HG03097 (cell line): ENCODE measurements around the gene ZNF511.

Experiments
- ATAC-seq: cut with Tn5 transposase; IDR thresholded peaks from one replicate; pipeline ENCODE4 v1.9.1; 2021; ENCODE audit not compliant: unreplicated experiment, low FRiP score

ZNF511 gene

GRCh38 chr10:133274751-133275683 is 33.7 kb upstream of the ZNF511 start:
- ATAC-seq = peak; percentile 41

GRCh38 chr10:133275684-133276092 is 33.0 kb upstream of the ZNF511 start:
- ATAC-seq = no peak

- ATAC-seq = no peak
Observed at GRCh38 chr10:133276100-133276434, 32.6 kb upstream of the ZNF511 start.

- peak; percentile 29 for ATAC-seq
Observed at GRCh38 chr10:133276435-133277201, 32.1 kb upstream of the ZNF511 start, which contains the start of gene ADAM8. Gene ADAM8 (minus strand): TSS chr10:133276868. CDS start chr10:133276817, 51 bp downstream.

- no peak for ATAC-seq
Observed at GRCh38 chr10:133277277-133277992, 31.3 kb upstream of the ZNF511 start.

- no peak for ATAC-seq
Observed at GRCh38 chr10:133277993-133278576, 30.6 kb upstream of the ZNF511 start.

GRCh38 chr10:133278577-133279265 is 30.0 kb upstream of the ZNF511 start:
- ATAC-seq = peak; percentile 42

- no peak for ATAC-seq
Observed at GRCh38 chr10:133279326-133280226, 29.1 kb upstream of the ZNF511 start.

- no peak for ATAC-seq
Observed at GRCh38 chr10:133280391-133281059, 28.2 kb upstream of the ZNF511 start.

GRCh38 chr10:133281084-133281483 is 27.6 kb upstream of the ZNF511 start:
- no peak for ATAC-seq

- ATAC-seq = no peak
Observed at GRCh38 chr10:133281628-133282372, 26.9 kb upstream of the ZNF511 start.

GRCh38 chr10:133282846-133283390 is 25.8 kb upstream of the ZNF511 start:
- ATAC-seq = no peak

GRCh38 chr10:133283931-133284330 is 24.8 kb upstream of the ZNF511 start:
- ATAC-seq = no peak

GRCh38 chr10:133285217-133285616 is 23.5 kb upstream of the ZNF511 start:
- no peak for ATAC-seq

- no peak for ATAC-seq
Observed at GRCh38 chr10:133286366-133286765, 22.3 kb upstream of the ZNF511 start.

- ATAC-seq = no peak
Observed at GRCh38 chr10:133287832-133288500, 20.7 kb upstream of the ZNF511 start.

GRCh38 chr10:133289761-133290160 is 19.0 kb upstream of the ZNF511 start:
- no peak for ATAC-seq
